ENCODE data around the gene FPGT.

DNA sequence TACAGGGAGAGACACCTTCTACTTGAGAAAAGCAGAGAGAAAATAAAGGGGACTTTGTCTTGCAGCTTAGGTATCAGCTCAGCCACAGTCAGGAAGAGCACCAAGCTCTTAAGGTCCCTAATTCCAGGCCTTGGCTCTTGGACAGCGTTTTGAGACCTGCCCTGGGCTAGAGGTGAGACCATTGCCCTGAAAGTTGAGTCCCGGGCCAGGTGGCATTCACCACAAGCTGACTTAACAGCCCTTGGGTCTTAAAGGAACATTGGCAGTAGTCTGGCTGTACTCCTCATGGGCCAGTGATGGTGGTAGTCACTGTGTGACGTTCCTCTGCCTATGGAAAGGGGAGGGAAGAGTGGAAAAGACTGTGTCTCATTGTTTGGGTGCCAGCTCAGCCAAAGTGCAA, 25.4 kb downstream of the FPGT start:
- TF ChIP-seq, protein P1, sequence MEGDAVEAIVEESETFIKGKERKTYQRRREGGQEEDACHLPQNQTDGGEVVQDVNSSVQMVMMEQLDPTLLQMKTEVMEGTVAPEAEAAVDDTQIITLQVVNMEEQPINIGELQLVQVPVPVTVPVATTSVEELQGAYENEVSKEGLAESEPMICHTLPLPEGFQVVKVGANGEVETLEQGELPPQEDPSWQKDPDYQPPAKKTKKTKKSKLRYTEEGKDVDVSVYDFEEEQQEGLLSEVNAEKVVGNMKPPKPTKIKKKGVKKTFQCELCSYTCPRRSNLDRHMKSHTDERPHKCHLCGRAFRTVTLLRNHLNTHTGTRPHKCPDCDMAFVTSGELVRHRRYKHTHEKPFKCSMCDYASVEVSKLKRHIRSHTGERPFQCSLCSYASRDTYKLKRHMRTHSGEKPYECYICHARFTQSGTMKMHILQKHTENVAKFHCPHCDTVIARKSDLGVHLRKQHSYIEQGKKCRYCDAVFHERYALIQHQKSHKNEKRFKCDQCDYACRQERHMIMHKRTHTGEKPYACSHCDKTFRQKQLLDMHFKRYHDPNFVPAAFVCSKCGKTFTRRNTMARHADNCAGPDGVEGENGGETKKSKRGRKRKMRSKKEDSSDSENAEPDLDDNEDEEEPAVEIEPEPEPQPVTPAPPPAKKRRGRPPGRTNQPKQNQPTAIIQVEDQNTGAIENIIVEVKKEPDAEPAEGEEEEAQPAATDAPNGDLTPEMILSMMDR (IDR thresholded peaks at IDR 0.05; ENCODE audit: extremely low read depth in 1 of 2, insufficient read depth in 1 of 2, low read depth in 1 of 2, low read length in 2 of 2), result no peak
- TF ChIP-seq JUN (IDR thresholded peaks at IDR 0.05; ENCODE audit: borderline replicate concordance, insufficient read depth, insufficient read length, low read depth), result no peak

Data from endothelial cell of umbilical vein (primary cell).